Dermis blood vessel endothelial cell (primary cell): ENCODE data around the gene ATRX. TPM values are rescaled to one million over a fixed set of nuclear protein-coding genes. Genes with fewer than 3 reads are reported as not detected.
"Not testable (repeated sequence)": the region's sequence is repeated elsewhere in the genome, so short reads cannot be mapped to it uniquely, and the experiment has no call there.

ENCODE experiments used
- DNase-seq: peaks from one replicate; pipeline ENCODE4 v3.0.0; 2010
- total RNA-seq: library from RNA; depleted of rRNA; stranded (reverse); fragments of >200 nt; gene quantifications from 2 replicates; pipeline ENCODE4 v1.2.3, GENCODE V29; 2014

Gene ATRX, protein sequence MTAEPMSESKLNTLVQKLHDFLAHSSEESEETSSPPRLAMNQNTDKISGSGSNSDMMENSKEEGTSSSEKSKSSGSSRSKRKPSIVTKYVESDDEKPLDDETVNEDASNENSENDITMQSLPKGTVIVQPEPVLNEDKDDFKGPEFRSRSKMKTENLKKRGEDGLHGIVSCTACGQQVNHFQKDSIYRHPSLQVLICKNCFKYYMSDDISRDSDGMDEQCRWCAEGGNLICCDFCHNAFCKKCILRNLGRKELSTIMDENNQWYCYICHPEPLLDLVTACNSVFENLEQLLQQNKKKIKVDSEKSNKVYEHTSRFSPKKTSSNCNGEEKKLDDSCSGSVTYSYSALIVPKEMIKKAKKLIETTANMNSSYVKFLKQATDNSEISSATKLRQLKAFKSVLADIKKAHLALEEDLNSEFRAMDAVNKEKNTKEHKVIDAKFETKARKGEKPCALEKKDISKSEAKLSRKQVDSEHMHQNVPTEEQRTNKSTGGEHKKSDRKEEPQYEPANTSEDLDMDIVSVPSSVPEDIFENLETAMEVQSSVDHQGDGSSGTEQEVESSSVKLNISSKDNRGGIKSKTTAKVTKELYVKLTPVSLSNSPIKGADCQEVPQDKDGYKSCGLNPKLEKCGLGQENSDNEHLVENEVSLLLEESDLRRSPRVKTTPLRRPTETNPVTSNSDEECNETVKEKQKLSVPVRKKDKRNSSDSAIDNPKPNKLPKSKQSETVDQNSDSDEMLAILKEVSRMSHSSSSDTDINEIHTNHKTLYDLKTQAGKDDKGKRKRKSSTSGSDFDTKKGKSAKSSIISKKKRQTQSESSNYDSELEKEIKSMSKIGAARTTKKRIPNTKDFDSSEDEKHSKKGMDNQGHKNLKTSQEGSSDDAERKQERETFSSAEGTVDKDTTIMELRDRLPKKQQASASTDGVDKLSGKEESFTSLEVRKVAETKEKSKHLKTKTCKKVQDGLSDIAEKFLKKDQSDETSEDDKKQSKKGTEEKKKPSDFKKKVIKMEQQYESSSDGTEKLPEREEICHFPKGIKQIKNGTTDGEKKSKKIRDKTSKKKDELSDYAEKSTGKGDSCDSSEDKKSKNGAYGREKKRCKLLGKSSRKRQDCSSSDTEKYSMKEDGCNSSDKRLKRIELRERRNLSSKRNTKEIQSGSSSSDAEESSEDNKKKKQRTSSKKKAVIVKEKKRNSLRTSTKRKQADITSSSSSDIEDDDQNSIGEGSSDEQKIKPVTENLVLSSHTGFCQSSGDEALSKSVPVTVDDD (N-terminal part only)
- 101 and 115 TPM in 2 replicates for total RNA-seq

GRCh38 chrX:77785486-77786364, at the start of gene ATRX:
ATRX (minus strand) TSS chrX:77786216; CDS start chrX:77786001, 215 bp downstream.
- peak; percentile 84 for DNase-seq

DNA sequence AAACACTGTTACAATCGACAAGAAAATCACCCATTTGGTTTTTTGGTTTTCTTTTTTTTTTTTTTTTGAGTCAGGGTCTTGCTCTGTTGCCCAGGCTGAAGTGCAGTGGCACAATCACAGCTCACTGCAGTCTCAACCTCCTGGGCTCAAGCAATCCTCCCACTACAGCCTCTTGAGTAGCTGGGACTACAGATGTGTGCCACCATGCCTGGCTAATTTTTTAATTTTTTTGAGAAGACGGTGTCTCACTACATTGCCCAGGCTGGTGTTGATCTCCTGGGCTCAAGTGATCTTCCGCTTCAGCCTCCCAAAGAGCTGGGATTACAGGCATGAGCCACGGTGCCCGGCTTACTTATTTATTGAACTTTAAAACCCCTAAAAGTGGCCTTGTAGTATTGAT, 45.5 kb upstream of the ATRX start:
- not testable (repeated sequence) for DNase-seq

- not testable (repeated sequence) for DNase-seq
Measured at GRCh38 chrX:77821989-77822388, 36.0 kb upstream of the ATRX start.

DNA sequence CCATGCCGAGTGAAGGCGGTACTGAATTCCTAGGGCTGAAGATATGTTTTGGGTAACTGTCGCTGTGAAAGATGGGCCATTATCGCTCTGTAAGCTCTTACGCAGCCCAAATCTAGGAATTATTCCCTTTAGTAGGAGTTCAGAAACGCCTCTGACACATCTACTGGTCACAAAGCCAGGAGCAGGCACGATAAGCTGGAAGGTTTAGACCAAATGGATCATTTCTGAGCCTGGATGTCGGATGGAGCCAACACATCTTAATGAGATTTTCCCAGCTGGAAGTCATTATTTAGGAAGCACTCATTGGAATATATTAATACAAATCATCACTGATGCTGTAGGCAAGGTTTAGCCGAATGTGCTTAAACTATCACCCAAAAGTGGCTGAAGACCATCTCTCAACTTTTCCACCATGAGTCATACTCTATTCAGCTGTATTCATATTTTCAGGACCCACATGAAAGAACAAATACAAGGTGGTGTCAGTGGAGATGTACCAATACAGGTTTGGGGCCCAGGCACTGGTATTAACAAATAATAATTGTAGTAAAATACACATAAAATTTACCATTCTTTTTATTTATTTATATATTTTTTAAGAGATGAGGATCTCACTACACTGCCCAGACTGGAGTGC, 34.2 kb upstream of the ATRX start:
- no peak for DNase-seq

DNA sequence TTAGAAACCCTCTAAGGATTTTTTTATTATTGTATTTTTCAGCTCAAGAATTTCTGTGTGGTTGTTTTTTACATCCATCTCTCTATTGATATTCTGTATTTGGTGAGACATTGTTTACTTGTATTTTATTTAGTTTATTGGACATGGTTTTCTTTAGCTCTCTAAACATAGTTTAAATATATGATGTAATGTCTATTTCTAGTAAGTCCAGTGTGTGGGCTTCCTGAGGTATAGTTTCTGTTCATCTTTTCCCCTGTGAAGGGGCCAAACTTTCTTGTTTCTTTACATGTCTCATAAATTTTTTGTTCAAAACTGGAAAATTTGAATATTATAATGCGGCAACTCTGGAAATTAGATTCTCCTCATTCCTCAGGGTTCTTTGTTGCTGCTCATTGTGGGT, 28.2 kb upstream of the ATRX start:
- DNase-seq = no peak

DNA sequence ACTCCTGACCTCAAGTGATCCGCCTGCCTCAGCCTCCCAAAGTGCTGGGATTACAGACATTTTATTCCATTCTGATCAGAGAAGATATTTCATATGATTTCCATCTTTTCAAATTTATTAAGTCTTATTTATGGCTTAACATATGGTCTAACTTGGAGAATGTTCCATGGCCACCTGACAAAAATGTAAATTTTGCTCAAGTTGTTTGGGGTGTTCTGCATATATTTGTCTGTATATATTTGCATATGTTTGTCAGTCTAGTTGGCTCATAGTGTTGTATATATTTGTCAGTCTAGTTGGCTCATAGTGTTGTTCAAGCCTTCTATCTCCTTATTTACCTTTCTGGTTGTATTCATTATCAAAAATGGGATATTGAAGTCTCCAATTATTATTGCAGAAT, 16.2 kb upstream of the ATRX start:
- no peak for DNase-seq

DNA sequence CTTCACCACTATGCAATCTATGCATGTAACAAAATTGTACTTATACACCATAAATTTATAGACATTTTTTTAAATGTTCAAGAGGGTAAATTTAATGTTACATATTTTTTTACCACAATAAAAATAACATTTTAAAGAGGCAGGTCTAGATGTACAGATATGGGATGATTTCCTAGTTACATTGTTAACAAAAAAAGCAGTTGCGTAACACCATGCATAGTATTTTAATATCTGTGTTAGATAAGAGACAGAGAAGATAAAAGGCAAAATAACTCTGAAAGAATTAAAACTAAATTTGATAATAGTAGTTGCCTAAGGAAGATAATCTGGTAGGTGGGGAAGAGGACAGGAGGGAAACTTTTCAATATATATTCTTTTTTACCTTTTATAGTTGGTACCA, 9.1 kb upstream of the ATRX start:
- DNase-seq = no peak

- no peak for DNase-seq
Measured at GRCh38 chrX:77793946-77794345, 7.9 kb upstream of the ATRX start.

GRCh38 chrX:77788050-77788449, 2.0 kb upstream of the ATRX start:
- peak; percentile 66 for DNase-seq

DNA sequence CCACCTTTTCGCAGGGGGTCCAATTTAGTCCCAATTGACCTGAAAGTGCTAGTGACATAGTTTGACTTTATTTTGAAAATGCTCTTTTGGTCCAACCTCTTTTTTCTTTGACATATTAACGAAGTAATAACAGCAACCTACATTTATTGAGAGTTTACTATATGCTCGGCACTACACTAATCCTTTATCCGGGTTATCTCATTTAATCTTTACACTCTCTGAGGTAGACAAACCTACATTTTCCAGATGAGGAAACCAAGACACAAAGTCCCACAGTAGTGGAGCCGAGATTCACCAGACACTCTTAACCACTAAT, 307 bp upstream of the ATRX start:
- no peak for DNase-seq

GRCh38 chrX:77779695-77780094, 6.3 kb downstream of the ATRX start:
- DNase-seq = no peak

DNA sequence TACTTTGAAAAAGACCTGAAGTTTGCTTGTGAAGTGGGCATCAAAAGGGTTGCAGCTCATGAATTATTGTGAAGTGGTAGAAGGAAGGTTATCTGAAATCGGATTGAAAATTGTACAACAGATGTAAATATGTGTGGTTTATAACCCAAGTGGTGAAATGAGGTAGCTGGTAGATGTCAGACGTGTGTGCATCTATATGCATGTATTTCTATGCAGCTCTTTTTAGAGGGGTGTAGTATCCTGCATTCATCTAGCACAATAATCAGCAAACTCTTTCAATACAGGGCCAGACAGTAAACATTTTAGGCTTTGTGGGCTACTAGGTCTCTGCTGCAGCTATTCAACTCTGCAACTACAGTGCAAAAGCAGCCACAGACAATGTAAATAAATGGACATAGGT, 9.4 kb downstream of the ATRX start:
- no peak for DNase-seq

DNA sequence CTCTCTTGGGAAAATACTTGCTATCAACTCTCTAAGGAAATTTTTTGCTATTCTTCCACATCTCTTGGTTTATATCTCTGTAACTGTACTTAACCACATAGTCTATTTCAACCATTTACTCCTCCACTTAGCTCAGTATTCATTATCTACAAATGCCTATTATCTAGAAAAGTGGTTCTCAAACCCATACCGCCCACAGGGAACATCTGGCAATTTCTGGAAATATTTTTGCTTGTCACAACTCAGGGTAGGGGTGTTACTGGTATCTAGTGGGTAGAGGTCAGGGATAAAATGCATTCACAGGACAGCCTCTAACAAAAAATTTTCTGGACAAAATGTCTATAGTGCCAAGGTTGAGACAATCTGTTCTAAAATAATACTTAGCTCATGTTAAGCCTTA, 14.4 kb downstream of the ATRX start:
- no peak for DNase-seq

DNA sequence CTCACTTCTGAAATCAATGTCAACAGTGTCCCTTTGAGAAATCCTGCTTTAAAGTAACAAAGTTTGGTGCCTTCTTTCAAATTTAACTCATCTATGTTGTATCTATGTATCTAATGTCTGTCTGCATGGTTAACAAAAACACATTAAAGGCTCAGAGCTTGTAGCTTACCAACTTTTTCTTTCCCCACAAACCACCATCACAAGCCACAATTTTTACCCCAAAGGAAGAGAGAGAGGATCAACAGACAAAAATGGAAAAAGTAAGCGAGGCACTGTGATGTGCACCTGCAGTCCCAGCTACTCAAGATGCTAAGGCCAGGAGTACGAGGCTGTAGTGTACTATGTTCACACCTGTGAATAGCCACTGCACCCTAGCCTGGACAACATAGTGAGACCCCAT, 17.2 kb downstream of the ATRX start:
- DNase-seq = no peak

- not testable (repeated sequence) for DNase-seq
Measured at GRCh38 chrX:77766212-77766611, 19.8 kb downstream of the ATRX start.

DNA sequence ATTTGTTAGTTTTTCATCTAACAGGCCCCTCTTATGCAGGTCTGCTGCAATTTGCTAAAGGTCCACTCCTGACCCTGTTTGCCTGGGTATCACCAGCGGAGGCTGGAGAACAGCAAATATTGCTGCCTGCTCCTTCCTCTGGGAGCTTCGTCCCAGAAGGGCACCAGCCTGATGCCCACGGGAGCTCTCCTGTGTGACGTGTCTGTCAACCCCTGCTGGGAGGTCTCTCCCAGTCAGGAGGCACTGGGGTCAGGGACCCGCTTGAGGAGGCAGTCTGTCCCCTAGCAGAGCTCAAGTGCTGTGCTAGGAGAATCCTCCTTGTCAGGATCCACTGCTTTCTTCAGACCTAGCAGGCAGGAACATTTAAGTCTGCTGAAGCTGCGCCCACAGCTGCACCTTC, 30.5 kb downstream of the ATRX start:
- no peak for DNase-seq

DNA sequence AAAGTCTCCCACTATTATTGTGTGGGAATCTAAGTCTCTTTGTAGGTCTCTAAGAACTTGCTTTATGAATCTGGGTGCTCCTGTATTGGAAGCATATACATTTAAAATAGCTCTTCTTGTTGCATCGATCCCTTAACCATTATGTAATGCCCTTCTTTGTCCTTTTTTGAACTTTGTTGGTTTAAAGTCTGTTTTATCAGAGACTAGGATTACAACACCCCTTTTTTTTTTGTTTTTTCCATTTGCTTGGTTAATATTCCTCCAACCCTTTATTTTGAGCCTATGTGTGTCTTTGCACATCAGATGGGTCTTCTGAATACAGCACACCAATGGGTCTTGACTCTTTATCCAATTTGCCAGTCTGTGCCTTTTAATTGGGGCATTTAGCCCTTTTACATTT, 32.1 kb downstream of the ATRX start:
- not testable (repeated sequence) for DNase-seq

DNA sequence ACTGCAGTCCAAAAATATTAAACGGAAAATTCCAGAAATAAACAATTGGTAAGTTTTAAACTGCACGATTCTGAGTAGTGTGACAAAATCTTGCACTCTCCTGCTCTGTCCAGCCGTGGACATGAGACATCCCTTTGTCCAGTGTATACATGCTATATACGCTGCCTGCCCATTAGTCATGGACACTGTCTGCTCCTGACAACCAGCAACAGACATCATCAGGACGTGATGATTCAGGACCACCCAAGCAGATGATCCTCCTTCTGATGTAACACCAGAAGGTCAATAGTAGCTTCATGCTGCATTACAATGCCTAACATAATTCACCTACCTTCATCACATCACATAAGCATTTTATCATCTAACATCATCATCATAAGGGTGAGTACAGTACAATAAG, 36.3 kb downstream of the ATRX start:
- DNase-seq = peak; percentile 26

DNA sequence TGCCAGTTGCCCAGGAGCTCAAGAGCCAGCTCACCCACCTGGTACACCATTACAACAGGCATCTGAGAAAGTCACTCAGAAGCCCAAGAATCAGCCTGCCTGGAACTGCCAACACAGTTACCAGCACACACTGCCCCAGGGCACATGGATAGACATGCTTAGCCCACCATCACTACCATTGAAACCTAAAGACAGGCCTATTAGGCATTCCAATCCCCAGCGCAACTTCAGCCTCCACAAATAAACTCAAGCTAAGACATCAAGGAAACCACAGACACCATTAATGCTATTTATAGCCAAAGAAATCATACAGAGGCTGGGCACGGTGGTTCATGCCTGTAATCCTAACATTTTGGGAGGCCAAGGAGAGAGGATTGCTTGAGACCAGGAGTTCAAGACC, 42.3 kb downstream of the ATRX start:
- DNase-seq = no peak

GRCh38 chrX:77742788-77743476, 43.1 kb downstream of the ATRX start:
- peak; percentile 10 for DNase-seq

- no peak for DNase-seq
Measured at GRCh38 chrX:77740376-77740905, 45.6 kb downstream of the ATRX start.
